BLaER1 treated with 17β-estradiol and CSF1 and Interleukin-3, amounts not matched to agents 10 nM and 100 nM (cell line): Measurements from ENCODE around the gene HCFC1.

ENCODE experiments used
- H3K27ac ChIP-seq, 11 experiments: shearing (Covaris generic); formaldehyde crosslinking; 2 replicates each; pipeline ENCODE4 v1.8.1; 2022
- H3K27me3 ChIP-seq, 11 experiments: shearing (Covaris generic); formaldehyde crosslinking; 2 replicates each; pipeline ENCODE4 v1.8.1; 2022
- H3K36me3 ChIP-seq, 11 experiments: shearing (Covaris generic); formaldehyde crosslinking; 2 replicates each; pipeline ENCODE4 v1.8.1; 2022
- H3K4me1 ChIP-seq, 10 experiments: shearing (Covaris generic); formaldehyde crosslinking; 2 replicates each; pipeline ENCODE4 v1.8.1; 2022
- H3K4me2 ChIP-seq, 11 experiments: shearing (Covaris generic); formaldehyde crosslinking; 2 replicates each; pipeline ENCODE4 v1.8.1; 2022
- H3K4me3 ChIP-seq, 10 experiments: shearing (Covaris generic); formaldehyde crosslinking; 2 replicates each; pipeline ENCODE4 v1.8.1; 2022
- H3K9ac ChIP-seq, 11 experiments: shearing (Covaris generic); formaldehyde crosslinking; 2 replicates each; pipeline ENCODE4 v1.8.1; 2022
- H3K9me3 ChIP-seq, 11 experiments: shearing (Covaris generic); formaldehyde crosslinking; replicated peaks in 1 of 11; 2 replicates each; pipeline ENCODE4 v1.8.1; 2022
- H4K20me1 ChIP-seq, 11 experiments: shearing (Covaris generic); formaldehyde crosslinking; 2 replicates each; pipeline ENCODE4 v1.8.1; 2022
- Cebpa-rat ChIP-seq, 11 experiments: shearing (Covaris generic); IDR thresholded peaks; 2 replicates each; pipeline ENCODE4 v1.8.1; 2022

Gene HCFC1

GRCh38 chrX:154017766-154018517, 46.3 kb upstream of the HCFC1 start:
- Histone ChIP-seq H3K27me3 (peaks cover 59 to 92% (median 84%) of the 10 kb centered on the region in 11 experiments), H3K9me3 (0 out of 22 replicates have a peak, but pooled peaks cover 0 to 9% (median 0%) of the 10 kb centered on the region in 11 experiments), H3K4me3 (peak overlapping the region; percentile 67 to 83 (median 76)), H3K36me3 (peaks cover 36 to 53% (median 46%) of the 10 kb centered on the region in 11 experiments), H3K9ac (peak overlapping the region; percentile 89 to 99 (median 94)), H3K4me1 (peaks cover 69 to 79% (median 75%) of the 10 kb centered on the region in 10 experiments), H4K20me1 (peaks cover 22 to 84% (median 75%) of the 10 kb centered on the region in 11 experiments; a peak in 21 of 22 replicates), H3K4me2 (peak overlapping the region; percentile 78 to 95 (median 93)), H3K27ac (peak overlapping the region; percentile 86 to 97 (median 95); a peak in 21 of 22 replicates)
- no peak for TF ChIP-seq Cebpa-rat (IDR thresholded peaks at IDR 0.05)

- Histone ChIP-seq H3K4me1 (peaks cover 63 to 79% (median 76%) of the 10 kb centered on the region in 10 experiments), H3K9me3 (0 out of 22 replicates have a peak, but pooled peaks cover 0 to 9% (median 0%) of the 10 kb centered on the region in 11 experiments), H3K9ac (peak overlapping the region; percentile 13 to 99 (median 93); a peak in 19 of 22 replicates), H3K36me3 (peaks cover 50 to 67% (median 59%) of the 10 kb centered on the region in 11 experiments), H3K4me3 (peak overlapping the region in 6 of 10 experiments; percentile 73 to 82 (median 76); a peak in 8 of 20 replicates), H4K20me1 (peaks cover 22 to 85% (median 80%) of the 10 kb centered on the region in 11 experiments; a peak in 21 of 22 replicates), H3K27me3 (peaks cover 59 to 92% (median 84%) of the 10 kb centered on the region in 11 experiments), H3K27ac (peak overlapping the region in 3 of 11 experiments; percentile 7 to 35 (median 34); a peak in 4 of 22 replicates), H3K4me2 (peak overlapping the region; percentile 78 to 95 (median 93))
- no peak for TF ChIP-seq Cebpa-rat (IDR thresholded peaks at IDR 0.05)
These were observed 44.9 kb upstream of the HCFC1 start for GRCh38 chrX:154016366-154017076.

GRCh38 chrX:154015581-154016264, 44.1 kb upstream of the HCFC1 start:
- Histone ChIP-seq H4K20me1 (peaks cover 22 to 86% (median 81%) of the 10 kb centered on the region in 11 experiments; a peak in 21 of 22 replicates), H3K4me1 (peaks cover 55 to 78% (median 75%) of the 10 kb centered on the region in 10 experiments), H3K36me3 (peaks cover 52 to 75% (median 66%) of the 10 kb centered on the region in 11 experiments), H3K9me3 (0 out of 22 replicates have a peak, but pooled peaks cover 0 to 9% (median 0%) of the 10 kb centered on the region in 11 experiments), H3K4me3 (peak overlapping the region in 1 of 10 experiments; percentile 74; a peak in 1 of 20 replicates), H3K27ac (peak overlapping the region in 3 of 11 experiments; percentile 7 to 35 (median 34); a peak in 3 of 22 replicates), H3K9ac (peak overlapping the region in 10 of 11 experiments; percentile 52 to 99 (median 94); a peak in 16 of 22 replicates), H3K4me2 (peak overlapping the region; percentile 78 to 95 (median 93); a peak in 21 of 22 replicates), H3K27me3 (peaks cover 58 to 92% (median 84%) of the 10 kb centered on the region in 11 experiments)
- no peak for TF ChIP-seq Cebpa-rat (IDR thresholded peaks at IDR 0.05)

GRCh38 chrX:154014429-154015380, 43.1 kb upstream of the HCFC1 start:
- Histone ChIP-seq H3K4me1 (peaks cover 51 to 85% (median 80%) of the 10 kb centered on the region in 10 experiments), H3K36me3 (peaks cover 52 to 80% (median 70%) of the 10 kb centered on the region in 11 experiments), H3K27ac (0 out of 22 replicates have a peak overlapping the region, but pooled peaks of 1 of the 11 experiments have one; percentile 4), H3K9me3 (0 out of 22 replicates have a peak, but pooled peaks cover 0 to 9% (median 0%) of the 10 kb centered on the region in 11 experiments), H3K9ac (peak overlapping the region in 5 of 11 experiments; percentile 17 to 95 (median 94); a peak in 7 of 22 replicates), H3K4me2 (peak overlapping the region; percentile 50 to 95 (median 92); a peak in 19 of 22 replicates), H4K20me1 (peaks cover 22 to 93% (median 86%) of the 10 kb centered on the region in 11 experiments; a peak in 21 of 22 replicates), H3K27me3 (peaks cover 63 to 94% (median 87%) of the 10 kb centered on the region in 11 experiments), H3K4me3 (no peak overlapping the region; a peak in 1 of 20 replicates)
- TF ChIP-seq Cebpa-rat (IDR thresholded peaks at IDR 0.05): no peak

GRCh38 chrX:154013614-154014360, 42.2 kb upstream of the HCFC1 start:
- H3K36me3 ChIP-seq: peaks cover 52 to 80% (median 70%) of the 10 kb centered on the region in 11 experiments
- no peak for TF ChIP-seq Cebpa-rat (IDR thresholded peaks at IDR 0.05)
- peaks cover 59 to 94% (median 89%) of the 10 kb centered on the region in 10 experiments for H3K4me1 ChIP-seq
- peak overlapping the region in 7 of 11 experiments; percentile 47 to 72 (median 63); a peak in 11 of 22 replicates for H3K9ac ChIP-seq
- H3K27me3 ChIP-seq: peaks cover 71 to 100% (median 94%) of the 10 kb centered on the region in 11 experiments
- peaks cover 22 to 98% (median 85%) of the 10 kb centered on the region in 11 experiments; a peak in 21 of 22 replicates for H4K20me1 ChIP-seq
- H3K4me3 ChIP-seq: peak overlapping the region in 1 of 10 experiments; percentile 11; a peak in 1 of 20 replicates
- H3K9me3 ChIP-seq: 0 out of 22 replicates have a peak, but pooled peaks cover 0 to 2% (median 0%) of the 10 kb centered on the region in 11 experiments
- peak overlapping the region in 6 of 11 experiments; percentile 38 to 68 (median 60); a peak in 10 of 22 replicates for H3K27ac ChIP-seq
- H3K4me2 ChIP-seq: peak overlapping the region; percentile 53 to 83 (median 73)

GRCh38 chrX:154013001-154013421, 41.4 kb upstream of the HCFC1 start:
- H3K27ac ChIP-seq: peak overlapping the region in 9 of 11 experiments; percentile 27 to 68 (median 57); a peak in 16 of 22 replicates
- H3K36me3 ChIP-seq: peaks cover 49 to 77% (median 66%) of the 10 kb centered on the region in 11 experiments
- H3K9me3 ChIP-seq: no peaks in the 10 kb centered on the region
- H3K4me1 ChIP-seq: peaks cover 64 to 100% (median 93%) of the 10 kb centered on the region in 10 experiments
- H3K9ac ChIP-seq: peak overlapping the region in 10 of 11 experiments; percentile 25 to 72 (median 55); a peak in 17 of 22 replicates
- H3K27me3 ChIP-seq: peaks cover 79 to 100% (median 94%) of the 10 kb centered on the region in 11 experiments
- peaks cover 22 to 98% (median 77%) of the 10 kb centered on the region in 11 experiments; a peak in 21 of 22 replicates for H4K20me1 ChIP-seq
- peak overlapping the region; percentile 53 to 83 (median 73) for H3K4me2 ChIP-seq
- H3K4me3 ChIP-seq: peak overlapping the region in 2 of 10 experiments; percentile 9 to 11; a peak in 1 of 20 replicates
- no peak for TF ChIP-seq Cebpa-rat (IDR thresholded peaks at IDR 0.05)
